Stimulated activated CD4-positive, alpha-beta T cell treated with anti-CD3 and anti-CD28 coated beads, Interleukin-15, amount 100 ng/mL, for 1 hour (primary cell): ENCODE data around the gene GAA.

Experiments
- DNase-seq, 2 donors: peaks; one replicate each; pipeline ENCODE4 v3.0.0-alpha.2; 2020; ENCODE audit warnings: low read depth in 1 of 2, low spot score in 1 of 2

GAA gene

DNA sequence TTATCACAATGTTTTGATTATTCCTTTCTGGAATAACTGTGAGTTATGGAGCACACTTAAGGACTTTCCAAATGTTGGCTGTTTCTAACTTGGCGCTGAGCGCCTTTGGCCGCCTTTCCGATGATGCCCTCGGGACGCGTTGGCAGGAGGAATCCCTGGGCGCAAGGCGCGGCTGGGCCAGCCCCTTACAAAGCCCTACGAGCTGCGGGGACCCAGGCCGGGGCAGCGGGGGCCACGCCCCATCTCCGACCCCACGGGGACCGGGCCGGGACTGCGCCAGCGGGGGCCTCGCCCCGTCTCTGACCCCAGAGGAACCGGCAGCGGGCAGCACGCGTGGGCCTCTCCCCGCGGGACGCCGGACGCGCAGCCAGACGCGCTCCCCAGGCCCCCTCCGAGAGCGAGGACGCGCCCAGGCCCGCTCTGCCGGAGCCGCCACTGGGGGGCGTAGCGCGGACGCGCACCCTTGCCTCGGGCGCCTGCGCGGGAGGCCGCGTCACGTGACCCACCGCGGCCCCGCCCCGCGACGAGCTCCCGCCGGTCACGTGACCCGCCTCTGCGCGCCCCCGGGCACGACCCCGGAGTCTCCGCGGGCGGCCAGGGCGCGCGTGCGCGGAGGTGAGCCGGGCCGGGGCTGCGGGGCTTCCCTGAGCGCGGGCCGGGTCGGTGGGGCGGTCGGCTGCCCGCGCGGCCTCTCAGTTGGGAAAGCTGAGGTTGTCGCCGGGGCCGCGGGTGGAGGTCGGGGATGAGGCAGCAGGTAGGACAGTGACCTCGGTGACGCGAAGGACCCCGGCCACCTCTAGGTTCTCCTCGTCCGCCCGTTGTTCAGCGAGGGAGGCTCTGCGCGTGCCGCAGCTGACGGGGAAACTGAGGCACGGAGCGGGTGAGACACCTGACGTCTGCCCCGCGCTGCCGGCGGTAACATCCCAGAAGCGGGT lies at the start of gene GAA:
Gene GAA (plus strand): TSS at position 571 of the 935 bp plus-strand sequence. CDS start 3,006 bp downstream, outside the sequence.
- peak; percentile 82 to 86 for DNase-seq

DNA sequence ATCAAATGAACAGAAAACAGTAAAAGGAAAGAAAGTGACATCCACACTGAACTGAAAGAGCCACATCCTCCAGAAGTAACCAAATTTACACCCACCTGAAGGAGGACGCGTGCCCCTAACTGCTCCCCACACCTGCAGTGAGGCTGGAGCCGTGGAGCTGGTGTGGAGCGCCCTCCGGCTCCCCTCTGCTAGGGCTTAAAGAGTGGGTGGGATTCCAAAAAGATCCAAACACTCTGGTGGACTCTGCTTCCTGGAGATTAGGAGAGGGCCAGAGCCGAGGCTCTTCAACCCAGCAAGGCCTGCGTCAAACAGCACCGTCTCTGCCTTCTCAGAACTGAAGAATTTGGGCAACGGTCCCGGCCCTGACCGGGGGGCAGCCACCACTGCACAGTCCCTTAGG lies 49.7 kb upstream of the GAA start:
- DNase-seq, result no peak

DNA sequence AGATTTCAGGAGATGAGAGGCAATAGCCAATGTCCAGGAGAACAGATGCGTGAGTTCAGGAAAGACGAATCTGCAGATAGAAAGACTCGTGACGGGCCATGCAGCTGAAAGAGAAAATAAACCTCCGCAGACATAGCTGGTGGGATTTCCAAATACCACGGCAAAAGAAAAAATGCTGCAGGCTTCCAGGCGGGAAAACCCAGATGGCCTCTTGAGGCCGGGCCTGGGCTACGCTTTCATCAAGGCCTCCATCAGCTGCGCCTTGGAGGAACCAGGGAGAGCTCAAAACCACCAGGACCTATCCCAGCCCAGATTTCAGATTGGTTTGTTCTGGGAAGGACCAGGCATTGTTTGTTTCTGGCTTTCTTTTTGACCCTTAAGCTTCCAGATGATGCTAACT lies 48.3 kb upstream of the GAA start:
- DNase-seq, result no peak

DNA sequence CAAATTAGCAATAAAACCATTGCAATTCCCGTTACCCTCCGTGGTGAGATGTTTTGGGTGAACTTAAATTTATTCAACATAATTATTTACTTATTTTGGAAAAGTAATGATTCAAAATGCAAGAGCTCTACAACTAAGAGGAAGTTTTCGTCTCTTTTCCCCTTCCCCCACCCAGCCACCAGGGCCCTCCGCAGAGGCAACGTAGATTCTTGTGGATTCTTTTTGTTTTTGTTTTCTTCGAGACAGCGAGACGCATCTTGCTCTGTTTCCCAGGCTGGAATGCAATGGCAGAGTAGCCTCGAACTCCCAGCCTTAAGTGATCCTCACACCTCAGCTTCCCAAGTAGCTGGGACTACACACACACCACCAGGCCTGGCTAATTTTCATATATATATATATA lies 45.8 kb upstream of the GAA start:
- no peak for DNase-seq

DNA sequence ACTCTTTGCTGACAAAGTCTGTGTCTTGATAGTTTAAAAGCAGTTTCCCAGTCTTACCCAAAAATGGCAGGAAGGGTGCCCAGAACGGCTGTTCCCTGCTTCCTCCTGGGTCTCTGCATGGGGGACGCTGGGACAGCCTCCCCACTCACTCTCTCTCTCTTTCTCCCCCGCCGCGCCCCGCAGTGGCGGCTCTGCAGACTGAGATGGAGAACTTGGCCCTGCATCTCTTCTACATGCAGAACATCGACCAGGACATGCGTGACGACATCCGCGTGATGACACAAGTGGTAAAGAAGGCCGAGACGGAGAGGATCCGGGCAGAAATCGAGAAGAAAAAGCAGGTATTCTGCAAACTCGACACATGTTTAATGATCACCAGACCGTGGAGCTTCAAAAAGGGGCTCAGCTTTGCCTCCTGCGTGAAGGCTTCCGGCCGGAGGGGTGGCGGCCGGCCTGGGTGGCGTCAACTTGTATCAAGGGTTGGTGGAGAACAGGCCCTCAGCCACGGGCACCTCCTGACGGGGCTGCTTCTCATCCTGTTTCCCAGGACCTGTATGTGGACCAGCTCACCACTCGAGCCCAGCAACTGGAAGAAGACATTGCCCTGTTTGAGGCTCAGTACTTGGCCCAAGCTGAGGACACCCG lies 42.9 kb upstream of the GAA start:
- DNase-seq, result no peak

DNA sequence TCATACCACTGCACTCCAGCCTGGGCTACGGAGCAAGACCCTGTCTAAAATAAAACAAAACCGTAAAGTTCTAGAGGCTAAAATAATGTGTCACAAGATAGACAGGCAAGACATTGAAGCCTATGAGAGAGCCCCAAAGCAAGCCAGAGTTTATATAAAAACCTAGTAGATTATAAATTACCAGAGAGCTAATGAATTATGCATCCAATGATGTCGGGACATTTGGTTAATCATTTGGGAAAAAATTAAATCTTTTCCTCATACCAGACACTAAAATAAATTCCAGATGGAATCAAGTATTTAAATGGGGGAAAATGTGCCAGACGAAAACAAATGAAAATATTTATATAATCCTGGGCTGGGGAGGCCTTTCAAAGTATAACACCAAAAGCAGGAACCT lies 40.7 kb upstream of the GAA start:
- no peak for DNase-seq

DNA sequence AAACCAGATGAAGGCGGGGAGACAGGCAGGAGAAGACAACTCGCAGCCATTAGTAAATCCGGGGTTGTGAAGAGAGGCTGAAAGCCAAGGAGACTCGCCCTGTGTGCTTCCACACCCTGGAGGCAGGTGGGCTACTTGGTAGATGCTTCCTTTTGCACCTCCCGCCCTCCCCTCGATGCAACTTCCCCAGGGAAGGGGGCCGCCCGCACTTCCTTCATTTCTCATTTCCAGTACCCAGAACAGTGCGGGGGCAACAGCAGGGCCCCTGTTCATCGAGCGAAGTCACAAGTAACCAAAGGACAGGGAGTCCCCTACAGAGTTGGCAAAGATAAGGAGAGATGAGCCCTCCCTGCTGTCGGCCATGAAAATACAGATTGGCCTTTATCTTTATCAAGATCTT lies 40.0 kb upstream of the GAA start:
- DNase-seq, result no peak

DNA sequence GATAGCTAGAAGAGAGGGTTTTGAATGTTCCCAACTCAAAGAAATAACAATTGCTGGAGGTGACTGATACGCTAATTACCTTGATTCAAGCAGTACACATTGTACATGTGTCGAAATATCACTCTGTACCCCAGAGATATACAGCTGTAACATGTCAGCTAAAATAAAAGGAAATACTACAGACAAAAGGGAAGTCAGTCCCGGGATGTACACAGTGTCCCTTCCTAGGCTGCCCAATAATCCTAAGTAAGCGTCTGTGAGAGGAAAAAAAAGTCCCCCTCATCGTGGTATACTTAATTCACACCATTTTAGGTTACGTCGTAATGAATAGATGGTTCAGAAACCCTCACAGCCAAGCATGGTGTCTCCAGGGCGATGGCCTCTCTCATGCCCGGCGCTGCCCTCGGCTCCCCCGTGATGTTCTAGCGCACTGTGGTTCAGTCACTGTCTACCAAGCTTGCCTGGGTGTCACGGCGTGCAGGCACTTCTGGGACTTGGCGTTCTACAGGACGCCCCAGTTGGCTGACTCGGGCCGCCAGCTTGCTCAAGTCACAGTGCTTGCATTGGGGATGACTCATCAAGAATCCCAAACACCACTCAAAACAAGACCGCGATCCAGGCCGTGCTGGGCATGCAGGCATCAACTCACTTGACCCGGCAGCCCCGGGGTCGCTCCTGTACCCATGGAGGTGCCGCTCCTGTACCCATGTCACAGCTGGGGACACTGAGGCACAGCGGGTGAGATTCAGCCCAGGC lies 37.4 kb upstream of the GAA start:
- no peak for DNase-seq

DNA sequence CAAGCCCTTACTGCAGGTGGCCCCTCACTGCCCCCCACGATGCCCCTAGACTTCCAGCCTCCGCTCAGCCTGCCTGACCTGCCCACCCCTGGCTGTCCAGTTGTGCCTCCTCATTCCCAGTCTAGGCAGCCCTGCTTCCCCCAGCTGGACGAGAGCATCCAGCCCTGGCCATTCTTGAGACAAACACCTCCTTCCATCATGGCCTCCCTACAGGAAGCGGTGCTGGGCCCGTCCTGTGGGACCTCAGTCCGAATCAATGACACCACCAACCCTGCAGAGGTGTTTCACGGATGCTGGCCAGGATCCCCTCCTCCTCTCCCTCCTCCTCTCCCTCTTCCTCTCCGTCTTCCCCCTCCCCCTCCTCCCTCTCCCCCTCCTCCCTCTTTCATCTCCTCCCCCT lies 36.7 kb upstream of the GAA start:
- no peak for DNase-seq

DNA sequence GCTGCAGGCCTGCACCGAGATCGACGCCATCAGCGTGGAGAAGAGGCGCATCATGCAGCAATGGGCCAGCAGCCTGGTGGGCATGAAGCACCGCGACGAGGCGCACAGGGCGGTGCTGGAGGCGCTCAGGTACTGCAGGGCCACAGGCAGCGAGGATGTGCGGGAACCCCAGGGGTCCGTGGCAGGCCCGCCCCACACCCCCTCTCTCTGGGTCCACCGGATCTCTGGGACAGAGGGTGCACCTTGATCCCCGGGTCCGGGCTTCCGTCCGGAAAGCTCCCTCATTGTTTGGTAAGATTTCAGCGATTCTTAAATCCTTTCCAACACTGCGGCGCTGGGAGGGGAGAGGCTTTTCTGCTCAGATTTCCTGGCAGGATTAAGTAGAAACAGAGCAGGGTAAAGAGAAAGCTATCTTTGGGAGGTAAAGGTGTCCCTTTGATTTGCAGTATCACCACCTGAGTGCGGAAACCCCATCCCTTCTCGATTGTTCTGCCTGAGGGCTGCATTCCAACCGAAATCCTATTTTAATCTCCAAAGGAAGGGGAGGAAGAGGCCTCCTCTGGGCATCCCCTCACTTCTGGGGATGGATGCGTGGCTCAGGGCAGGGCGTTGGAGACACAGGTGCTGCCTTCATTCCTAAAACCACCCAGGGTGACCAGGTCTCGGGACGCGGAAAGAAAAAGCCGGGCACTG lies 35.8 kb upstream of the GAA start:
- no peak for DNase-seq

DNA sequence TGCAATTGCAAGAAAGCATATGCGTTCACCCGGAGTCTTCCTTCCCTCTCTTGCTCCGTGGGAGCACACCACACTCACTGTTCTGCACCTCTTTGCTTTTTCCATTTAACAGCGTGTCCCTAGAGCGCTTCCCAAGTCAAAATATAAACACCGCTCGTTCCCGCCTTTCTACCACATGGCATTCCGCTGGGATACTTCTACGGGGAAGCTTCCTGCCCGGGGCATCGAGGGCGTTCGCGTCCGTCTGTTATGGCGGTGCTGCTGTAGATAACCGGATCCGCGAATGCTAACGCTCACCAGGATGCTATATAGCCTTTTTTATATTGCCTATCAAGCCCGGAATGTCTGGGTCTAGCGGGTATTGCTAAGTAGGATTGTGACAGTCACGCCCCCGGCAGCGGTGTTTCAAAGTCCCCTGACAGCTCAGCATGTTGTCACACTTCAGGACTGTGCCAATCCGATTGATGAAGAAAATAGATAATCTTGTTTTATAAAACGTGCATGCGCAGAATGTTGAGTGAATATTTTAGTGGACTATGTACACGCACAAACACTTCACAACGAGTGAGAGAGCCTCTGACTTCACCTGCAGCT lies 33.9 kb upstream of the GAA start:
- DNase-seq, result no peak

DNA sequence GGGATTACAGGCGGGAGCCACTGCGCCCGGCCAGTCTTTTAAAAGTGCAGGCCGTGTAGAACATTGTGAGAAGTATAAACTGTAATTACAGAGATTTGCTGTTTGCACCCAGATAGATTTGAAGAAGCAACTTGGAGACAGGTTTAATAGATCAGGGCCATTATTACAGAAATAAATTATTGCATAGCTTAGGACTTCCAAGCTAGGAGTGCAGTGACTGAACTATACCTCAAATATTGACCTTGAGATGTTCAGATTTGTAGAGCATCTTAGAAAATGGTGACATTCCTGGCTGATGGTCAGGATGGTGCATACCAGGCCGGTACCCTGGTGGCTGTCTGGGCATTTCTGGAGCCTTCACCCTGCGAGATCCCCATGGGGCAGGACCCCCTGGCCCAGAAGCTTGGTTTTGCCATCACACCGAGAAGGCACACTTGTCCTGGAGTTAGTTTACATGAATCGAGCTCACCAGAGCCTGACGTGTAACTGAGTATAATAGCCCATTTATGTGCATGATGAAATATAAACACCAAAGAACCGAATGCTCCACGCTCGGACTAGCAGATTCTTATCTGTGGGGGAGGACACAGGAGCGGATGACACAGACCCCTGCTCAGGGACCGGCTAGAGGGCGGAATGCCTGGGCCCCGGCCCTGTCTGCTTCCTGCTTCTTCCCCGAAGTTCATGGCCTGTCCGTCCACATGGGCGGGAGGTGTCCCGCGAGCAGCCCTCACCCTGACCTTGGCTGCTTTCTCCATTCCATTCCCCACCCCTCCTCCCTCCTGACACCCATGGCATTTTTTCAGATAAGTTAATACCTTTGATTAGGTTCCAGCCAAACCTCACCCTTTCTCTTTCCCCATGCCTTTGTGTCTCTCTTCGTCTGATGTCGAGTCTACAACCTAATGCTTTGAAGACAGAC lies 32.8 kb upstream of the GAA start:
- no peak for DNase-seq

DNA sequence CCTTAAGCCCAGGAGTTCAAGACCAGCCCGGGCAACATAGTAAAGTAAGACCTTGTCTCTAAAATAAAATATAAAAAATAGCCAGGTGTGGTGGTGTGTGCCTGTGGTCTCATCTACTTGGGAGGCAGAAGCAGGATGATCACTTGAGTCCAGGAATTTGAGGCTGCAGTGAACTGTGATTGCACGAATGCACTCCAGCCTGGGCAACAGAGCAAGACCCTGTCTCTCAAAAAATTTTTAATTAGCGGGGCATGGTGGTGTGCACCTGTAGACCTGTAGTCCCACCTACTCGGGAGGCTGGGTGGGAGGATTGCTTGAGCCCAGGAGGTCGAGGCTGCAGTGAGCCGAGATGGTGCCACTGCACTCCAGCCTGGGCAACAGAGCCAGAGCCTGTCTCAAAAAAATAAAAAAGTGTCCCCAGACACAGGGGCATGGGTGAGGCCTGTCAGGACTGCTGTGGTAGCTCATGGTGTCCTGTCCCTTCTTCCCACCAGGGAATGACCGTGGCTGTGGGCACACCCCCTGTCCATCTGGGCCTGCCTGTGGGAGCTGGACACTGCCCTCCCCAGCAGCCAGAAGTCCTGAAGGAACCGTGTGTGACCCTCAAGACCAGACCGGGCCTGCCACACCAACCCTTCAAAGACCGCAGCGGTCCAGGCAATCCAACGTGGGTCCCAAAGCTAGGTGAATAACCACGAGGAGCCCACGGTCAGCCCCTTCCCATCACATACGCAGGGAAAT lies 30.8 kb upstream of the GAA start:
- no peak for DNase-seq

DNA sequence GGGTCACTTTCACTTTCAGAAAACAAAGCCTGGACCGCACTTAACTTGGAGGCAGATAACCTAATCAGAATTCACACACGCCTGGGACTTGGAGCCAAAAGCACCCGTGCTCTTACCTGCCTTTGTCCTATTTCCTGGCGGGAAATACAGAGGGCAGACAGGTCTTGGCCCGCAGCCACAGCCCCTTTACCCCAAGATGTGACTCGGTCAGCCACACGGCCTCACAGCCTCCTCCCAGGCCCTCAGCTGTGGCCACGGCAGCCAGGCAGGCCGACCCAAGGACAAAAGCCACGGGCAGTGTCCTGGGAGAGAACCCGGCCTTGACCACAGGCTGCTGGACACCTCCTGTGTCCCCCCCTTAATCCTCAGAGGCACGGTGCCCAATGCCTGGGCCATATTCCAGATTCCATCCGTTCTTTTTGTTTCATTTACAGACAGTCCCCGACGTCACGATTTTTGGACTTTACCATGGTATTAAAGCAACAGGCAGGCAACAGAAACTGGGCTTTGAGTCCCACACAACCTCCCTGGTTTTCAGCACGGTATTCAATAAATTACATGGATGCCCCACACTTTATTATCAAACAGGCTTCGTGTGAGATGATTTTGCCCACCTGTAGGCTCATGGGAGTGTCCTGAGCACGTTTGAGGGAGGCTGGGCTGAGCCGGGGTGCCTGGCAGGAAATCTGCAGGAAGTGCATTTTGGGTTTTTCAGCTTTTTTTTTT lies 30.1 kb upstream of the GAA start:
- DNase-seq, result no peak

DNA sequence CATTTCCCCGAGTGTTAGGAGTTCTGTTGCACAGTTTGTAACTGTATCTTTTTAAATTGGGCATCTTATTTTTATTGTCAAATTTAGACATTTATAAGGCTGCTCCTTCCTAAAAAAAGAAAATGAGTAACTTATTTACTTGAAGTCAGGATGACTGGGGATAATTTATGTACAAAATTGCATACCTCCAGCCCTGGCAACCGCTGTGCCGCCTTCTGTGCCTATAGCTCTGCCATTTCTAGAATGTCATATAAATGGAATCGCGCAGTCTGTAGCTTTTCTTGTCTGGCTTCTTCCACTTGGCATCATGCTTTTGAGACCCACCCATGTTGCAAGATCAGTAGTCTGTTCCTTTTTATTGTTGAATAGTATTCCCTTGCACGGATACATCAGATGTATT lies 29.0 kb upstream of the GAA start:
- DNase-seq, result no peak

DNA sequence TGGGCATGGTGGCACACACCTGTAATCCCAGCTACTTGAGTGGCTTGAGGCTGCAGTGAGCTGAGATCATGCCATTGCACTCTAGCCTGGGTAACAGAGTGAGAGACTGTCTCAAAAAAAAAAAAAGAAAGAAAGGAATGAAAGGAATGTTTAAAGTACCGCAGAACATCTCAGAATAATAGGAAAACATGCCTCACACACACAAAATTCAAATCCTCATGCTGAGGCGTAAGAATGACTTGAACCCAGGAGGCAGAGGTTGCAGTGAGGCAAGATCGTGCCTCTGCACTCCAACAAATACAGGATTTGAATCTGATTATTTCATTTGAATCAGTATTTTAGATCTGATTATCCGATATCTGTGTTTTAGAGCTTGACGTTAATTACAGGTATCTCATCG lies 21.3 kb upstream of the GAA start:
- DNase-seq, result no peak

DNA sequence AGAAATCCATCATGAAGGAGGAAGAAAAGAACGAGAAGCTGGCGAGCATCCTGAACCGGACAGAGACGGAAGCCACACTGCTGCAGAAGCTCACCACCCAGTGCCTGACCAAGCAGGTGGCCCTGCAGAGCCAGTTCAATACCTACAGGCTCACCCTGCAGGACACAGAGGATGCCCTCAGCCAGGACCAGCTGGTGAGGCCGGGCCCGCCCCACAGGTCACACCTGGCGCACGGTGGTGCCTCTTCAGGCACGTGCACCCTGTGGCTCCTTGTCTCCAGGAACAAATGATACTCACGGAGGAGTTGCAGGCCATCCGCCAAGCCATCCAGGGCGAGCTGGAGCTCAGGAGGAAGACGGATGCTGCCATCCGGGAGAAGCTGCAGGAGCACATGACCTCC lies 19.8 kb upstream of the GAA start:
- no peak for DNase-seq

DNA sequence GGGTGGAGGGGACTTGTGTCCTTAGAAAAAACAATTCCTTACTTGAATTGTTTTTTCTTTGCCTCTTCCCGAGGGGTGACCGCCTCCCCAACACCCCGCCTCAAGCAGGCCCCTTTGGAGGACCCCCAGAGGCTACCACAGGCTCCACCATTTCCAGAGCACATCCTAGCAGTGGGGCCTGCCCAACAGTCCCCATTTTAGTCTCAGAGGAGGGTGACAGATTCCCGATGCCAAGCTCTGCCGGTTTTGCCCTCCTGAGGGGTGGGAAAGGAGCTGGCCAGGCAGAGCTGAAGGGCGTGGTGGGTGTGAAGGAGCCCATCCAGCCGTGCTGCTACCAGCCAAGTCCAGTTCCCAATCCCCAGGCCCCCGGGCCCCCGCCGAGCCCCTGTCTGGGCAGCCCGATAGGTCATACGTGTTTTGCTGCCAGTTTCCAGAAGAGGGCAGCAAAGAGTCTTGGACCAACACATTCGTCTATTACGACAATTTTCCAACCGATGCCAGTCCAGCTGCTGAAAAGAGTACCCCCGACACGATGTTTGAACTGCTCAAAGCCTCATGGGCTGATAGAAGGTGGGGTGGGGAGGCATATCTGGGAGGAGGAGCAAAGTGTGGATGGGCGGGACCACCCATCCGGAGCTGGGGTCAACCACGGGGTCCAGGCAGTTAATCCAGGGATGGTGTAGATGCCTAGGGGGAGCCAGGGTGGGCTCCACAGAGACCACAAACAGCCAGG lies 18.8 kb upstream of the GAA start:
- peak; percentile 27 to 28 for DNase-seq
